Skeletal muscle cell (primary cell): ENCODE data around the gene TAGLN.
"Not testable (repeated sequence)": the region's sequence is repeated elsewhere in the genome, so short reads cannot be mapped to it uniquely, and the experiment has no call there.

Source experiments
- DNase-seq: peaks from one replicate; pipeline ENCODE4 v3.0.0-alpha.2; 2010; ENCODE audit warnings: low read depth
- H3K4me3 ChIP-seq: 2 replicates; pipeline ENCODE4 v1.5.1; 2011; ENCODE audit warnings: low read depth, mild to moderate bottlenecking, control low read depth, low read length, moderate library complexity

The TAGLN gene

GRCh38 chr11:117206859-117207258 lies 7.7 kb downstream of the TAGLN start:
- not testable (repeated sequence) for DNase-seq, H3K4me3 ChIP-seq

GRCh38 chr11:117207481-117207880 lies 8.3 kb downstream of the TAGLN start:
- not testable (repeated sequence) for DNase-seq, H3K4me3 ChIP-seq

- not testable (repeated sequence) for DNase-seq, H3K4me3 ChIP-seq
These were observed 9.5 kb downstream of the TAGLN start for GRCh38 chr11:117208710-117209109.

- H3K4me3 ChIP-seq, DNase-seq: not testable (repeated sequence)
These were observed 10.4 kb downstream of the TAGLN start for GRCh38 chr11:117209351-117210125.

GRCh38 chr11:117210620-117211019 lies 11.4 kb downstream of the TAGLN start:
- H3K4me3 ChIP-seq, result no peak overlapping the region
- DNase-seq, result no peak

GRCh38 chr11:117212697-117213355 lies 13.7 kb downstream of the TAGLN start:
- H3K4me3 ChIP-seq, result no peak overlapping the region
- no peak for DNase-seq

GRCh38 chr11:117214404-117215110 lies 15.4 kb downstream of the TAGLN start:
- DNase-seq, result no peak
- H3K4me3 ChIP-seq, result no peak overlapping the region

- H3K4me3 ChIP-seq, result no peak overlapping the region
- DNase-seq, result no peak
These were observed 18.2 kb downstream of the TAGLN start for GRCh38 chr11:117217141-117218084.

- DNase-seq, result no peak
- no peak overlapping the region for H3K4me3 ChIP-seq
These were observed 19.2 kb downstream of the TAGLN start for GRCh38 chr11:117218133-117218915.

GRCh38 chr11:117219001-117219400 lies 19.8 kb downstream of the TAGLN start:
- no peak for DNase-seq
- no peak overlapping the region for H3K4me3 ChIP-seq

GRCh38 chr11:117219455-117219854 lies 20.3 kb downstream of the TAGLN start:
- no peak for DNase-seq
- H3K4me3 ChIP-seq, result no peak overlapping the region

- no peak for DNase-seq
These were observed 20.8 kb downstream of the TAGLN start for GRCh38 chr11:117219995-117220394.

GRCh38 chr11:117220568-117220967 lies 21.4 kb downstream of the TAGLN start:
- DNase-seq, result no peak
- H3K4me3 ChIP-seq, result no peak overlapping the region

More at GRCh38 chr11:117219995-117220394, 20.8 kb downstream of the TAGLN start:
- no peak overlapping the region for H3K4me3 ChIP-seq

GRCh38 chr11:117220999-117221774 lies 22.0 kb downstream of the TAGLN start:
- no peak for DNase-seq

GRCh38 chr11:117221775-117222517 lies 22.8 kb downstream of the TAGLN start:
- H3K4me3 ChIP-seq, result no peak overlapping the region
- peak; percentile 56 for DNase-seq

More at GRCh38 chr11:117220999-117221774, 22.0 kb downstream of the TAGLN start:
- H3K4me3 ChIP-seq, result no peak overlapping the region

- no peak for DNase-seq
- H3K4me3 ChIP-seq, result no peak overlapping the region
These were observed 24.0 kb downstream of the TAGLN start for GRCh38 chr11:117222991-117223740.
